NB4 (cell line): ENCODE results near the gene CXCL16.
"Not testable (repeated sequence)": the region's sequence is repeated elsewhere in the genome, so short reads cannot be mapped to it uniquely, and the experiment has no call there.

Experiments
- DNase-seq: peaks from one replicate; pipeline ENCODE4 v3.0.0; 2010; ENCODE audit warnings: low read depth
- H3K4me3 ChIP-seq: one replicate; pipeline ENCODE4 v1.5.1; 2011; ENCODE audit warnings: mild to moderate bottlenecking, low read depth, low read length, moderate library complexity
- MYC ChIP-seq: IDR thresholded peaks from 2 replicates; pipeline ENCODE4 v1.6.1; 2011; ENCODE audit warnings: low read depth, low read length
- POLR2A ChIP-seq: IDR thresholded peaks from 2 replicates; pipeline ENCODE4 v1.6.1; 2011; ENCODE audit warnings: mild to moderate bottlenecking; ENCODE audit not compliant: insufficient read length; ENCODE audit errors: extremely low read depth
- TF ChIP-seq, protein P1 (sequence below): IDR thresholded peaks from one replicate; pipeline ENCODE4 v1.5.1; 2012; ENCODE audit warnings: low read depth, low read length
- TF ChIP-seq, protein P2 (sequence below): IDR thresholded peaks from 2 replicates; pipeline ENCODE4 v1.6.1; 2011; ENCODE audit warnings: low read depth, low read length

Gene CXCL16

DNA sequence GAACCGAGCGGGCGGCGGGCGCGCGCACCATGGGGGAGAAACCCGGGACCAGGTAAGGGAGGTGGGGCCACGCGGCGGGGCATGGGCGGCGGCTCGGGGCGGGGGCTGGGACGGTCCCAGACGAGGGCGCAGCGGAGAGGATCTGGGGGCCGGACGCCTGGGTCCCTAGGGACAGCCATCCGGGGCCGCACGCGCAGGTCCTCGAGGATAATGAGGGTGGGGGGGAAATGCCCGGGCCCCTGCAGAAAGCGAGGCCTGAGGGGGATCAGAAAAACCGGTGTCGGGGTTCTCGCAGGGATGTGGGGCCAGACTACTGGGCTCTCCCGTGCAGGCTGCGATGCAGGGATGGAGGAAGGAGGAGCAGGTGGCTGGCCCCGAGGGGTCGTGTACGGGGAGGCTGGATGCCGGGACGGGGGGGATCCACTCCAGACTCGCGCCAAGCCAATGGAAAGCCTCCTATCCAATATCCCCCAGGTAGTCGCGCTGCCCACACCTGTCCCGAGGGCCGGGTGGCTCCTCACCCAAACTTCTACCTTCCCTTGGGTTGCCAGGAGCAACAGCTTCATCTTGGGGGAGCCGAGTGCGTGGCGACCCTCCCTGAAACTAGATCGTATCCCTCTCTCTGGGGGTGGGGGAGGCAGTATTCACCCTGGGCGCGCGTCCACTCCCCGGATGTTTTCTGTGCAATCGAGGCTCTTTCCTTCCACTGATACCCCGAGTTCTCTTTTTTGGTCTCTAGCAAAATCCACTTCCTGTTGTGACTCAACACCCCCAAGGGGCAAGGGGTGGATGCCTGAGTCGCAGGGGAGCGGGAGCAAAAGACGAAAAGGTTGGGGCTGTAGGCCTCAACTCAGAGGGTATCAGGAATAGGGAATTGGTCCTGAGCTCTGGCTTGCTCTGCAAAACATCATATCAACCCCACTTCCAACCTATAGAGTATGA is 28.8 kb downstream of the CXCL16 start:
- peak overlapping the region; percentile 78 for H3K4me3 ChIP-seq
- TF ChIP-seq, protein P1, sequence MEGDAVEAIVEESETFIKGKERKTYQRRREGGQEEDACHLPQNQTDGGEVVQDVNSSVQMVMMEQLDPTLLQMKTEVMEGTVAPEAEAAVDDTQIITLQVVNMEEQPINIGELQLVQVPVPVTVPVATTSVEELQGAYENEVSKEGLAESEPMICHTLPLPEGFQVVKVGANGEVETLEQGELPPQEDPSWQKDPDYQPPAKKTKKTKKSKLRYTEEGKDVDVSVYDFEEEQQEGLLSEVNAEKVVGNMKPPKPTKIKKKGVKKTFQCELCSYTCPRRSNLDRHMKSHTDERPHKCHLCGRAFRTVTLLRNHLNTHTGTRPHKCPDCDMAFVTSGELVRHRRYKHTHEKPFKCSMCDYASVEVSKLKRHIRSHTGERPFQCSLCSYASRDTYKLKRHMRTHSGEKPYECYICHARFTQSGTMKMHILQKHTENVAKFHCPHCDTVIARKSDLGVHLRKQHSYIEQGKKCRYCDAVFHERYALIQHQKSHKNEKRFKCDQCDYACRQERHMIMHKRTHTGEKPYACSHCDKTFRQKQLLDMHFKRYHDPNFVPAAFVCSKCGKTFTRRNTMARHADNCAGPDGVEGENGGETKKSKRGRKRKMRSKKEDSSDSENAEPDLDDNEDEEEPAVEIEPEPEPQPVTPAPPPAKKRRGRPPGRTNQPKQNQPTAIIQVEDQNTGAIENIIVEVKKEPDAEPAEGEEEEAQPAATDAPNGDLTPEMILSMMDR = no peak
- TF ChIP-seq MYC = peak; percentile 23; the same call in 1 of the 2 replicates
- DNase-seq = peak; percentile 87

DNA sequence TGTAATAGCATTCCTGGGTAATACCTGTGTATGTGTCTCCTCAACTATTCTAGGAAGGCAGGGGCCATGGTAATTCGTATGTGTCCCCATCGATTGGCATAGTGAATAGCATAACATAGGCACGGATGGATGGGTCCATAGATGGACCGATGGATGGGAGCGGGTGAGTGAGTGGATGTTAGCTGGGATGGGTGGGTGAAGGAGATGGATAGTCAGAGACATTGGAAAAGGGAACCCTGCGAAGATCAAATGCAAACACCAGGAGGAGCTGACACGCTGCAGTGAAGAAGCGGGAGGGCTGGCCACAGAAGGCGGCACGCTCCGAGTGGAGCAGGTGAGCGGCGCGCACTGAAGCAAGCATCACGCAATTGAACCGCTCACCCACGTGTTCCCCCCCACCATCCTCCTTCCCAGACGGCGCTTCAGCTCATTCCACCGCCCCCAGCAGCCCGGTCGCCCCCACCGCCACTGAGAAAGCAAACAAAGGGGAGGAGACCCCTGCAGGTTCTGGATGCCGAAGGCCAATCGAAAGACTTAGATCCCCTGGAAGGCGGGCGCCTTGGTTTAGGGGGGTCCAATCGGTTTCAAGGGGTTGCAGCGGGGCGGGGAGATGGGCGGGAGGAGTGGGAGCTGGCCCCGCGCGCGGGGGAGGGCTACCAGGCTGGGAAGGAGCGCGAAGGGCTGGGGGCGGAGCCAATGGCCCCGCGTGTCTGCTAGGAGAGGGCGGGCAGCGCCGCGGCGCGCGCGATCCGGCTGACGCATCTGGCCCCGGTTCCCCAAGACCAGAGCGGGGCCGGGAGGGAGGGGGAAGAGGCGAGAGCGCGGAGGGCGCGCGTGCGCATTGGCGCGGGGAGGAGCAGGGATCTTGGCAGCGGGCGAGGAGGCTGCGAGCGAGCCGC is 29.7 kb downstream of the CXCL16 start, which contains the start of gene ARRB2:
Gene ARRB2, plus strand, starts transcription at position 839 of the 899 bp plus-strand sequence. CDS start 90 bp downstream, outside the sequence.
- H3K4me3 ChIP-seq = peak within 1 kb of the TSS; percentile 78
- peak; percentile 97 for DNase-seq
- TF ChIP-seq, protein P2, sequence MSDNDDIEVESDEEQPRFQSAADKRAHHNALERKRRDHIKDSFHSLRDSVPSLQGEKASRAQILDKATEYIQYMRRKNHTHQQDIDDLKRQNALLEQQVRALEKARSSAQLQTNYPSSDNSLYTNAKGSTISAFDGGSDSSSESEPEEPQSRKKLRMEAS = peak; percentile 92
- TF ChIP-seq POLR2A = no peak
- TF ChIP-seq MYC = peak; percentile 67
- TF ChIP-seq, protein P1 = peak; percentile 24

DNA sequence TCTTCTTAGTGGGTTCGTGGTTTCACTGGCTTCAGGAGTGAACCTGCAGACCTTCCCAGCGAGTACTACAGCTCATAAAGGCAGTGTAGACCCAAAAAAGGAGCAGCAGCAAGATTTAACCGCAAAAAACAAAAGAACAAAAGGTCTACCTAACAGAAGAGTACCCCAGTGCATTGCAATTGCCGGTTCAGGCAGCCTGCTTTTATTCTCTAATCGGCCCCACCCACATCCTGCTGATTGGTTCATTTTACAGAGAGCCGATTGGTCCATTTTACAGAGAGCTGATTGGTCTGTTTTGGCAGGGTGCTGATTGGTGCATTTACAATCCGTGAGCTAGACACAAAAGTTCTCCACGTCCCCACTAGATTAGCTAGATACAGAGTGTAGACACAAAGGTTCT is 31.3 kb downstream of the CXCL16 start:
- no peak for DNase-seq
- no peak overlapping the region for H3K4me3 ChIP-seq
- TF ChIP-seq MYC (no peak), POLR2A (no peak)
- TF ChIP-seq, protein P2 = no peak
- TF ChIP-seq, protein P1 = no peak

DNA sequence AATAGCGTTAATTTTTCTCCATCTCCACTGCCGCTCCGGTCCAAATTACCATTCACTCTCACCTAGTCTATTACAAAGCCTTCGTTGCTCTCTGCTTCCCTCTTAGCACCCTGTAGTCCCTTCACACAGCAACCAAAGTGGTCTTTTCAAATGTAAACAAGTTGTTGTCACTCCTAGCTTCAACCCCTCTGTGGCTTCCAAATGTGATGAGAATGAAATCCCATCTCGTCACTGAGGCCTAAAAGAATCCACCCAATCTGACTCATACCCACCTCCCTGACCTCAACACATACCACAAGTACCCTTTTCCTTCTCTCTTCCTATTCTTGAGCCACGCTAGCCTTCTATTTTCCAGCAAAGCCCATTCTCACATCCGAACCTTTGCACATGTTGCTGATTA is 33.6 kb downstream of the CXCL16 start:
- no peak for TF ChIP-seq POLR2A
- TF ChIP-seq, protein P1 = no peak
- TF ChIP-seq, protein P2 = no peak
- no peak for TF ChIP-seq MYC
- no peak for DNase-seq
- no peak overlapping the region for H3K4me3 ChIP-seq

DNA sequence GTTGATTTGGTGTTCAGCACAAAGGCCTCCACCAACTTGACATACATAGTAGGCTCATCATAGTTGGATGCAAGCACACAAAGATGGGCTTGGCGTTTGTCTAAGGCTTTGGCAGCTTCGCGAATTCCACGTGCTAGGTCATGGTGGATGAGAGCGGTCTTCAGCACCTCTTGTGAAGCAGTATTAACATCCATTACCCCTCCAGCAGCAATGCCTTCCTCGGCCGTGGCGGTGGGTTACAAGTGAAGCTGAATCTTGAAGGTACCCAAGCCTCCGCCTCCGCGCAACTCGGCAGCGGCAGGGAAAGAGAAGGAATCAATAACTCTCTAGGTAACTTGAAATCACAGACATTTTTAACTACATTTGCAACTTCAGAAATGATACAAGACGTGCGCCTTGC is 34.7 kb downstream of the CXCL16 start:
- DNase-seq = no peak
- no peak for TF ChIP-seq POLR2A
- TF ChIP-seq, protein P2 = no peak
- TF ChIP-seq MYC = no peak
- TF ChIP-seq, protein P1 = no peak
- no peak overlapping the region for H3K4me3 ChIP-seq

DNA sequence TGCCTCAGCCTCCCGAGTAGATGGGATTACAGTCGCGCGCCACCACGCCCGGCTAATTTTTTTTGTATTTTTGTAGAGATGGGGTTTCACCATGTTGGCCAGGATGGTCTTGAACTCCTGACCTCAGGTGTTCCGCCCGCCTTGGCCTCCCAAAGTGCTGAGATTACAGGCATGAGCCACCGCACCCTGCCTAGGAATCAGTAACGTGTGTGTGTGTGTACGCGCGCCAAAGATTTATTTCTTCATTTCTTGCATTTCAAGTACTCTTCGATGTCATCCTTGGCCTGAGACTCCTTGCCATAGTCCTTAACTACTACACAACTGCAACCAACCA is 35.2 kb downstream of the CXCL16 start:
- peak overlapping the region; percentile 91 for H3K4me3 ChIP-seq
- DNase-seq = not testable (repeated sequence)
